ENCODE measurements around the gene PPP3CB.
A peak's percentile ranks its signal among the peaks of the same experiment; 100 is the strongest.

PPP3CB gene

GRCh38 chr10:73495884-73496674 is at the start of gene PPP3CB:
Gene PPP3CB, minus strand, starts transcription at chr10:73496024. Its CDS starts 135 bp downstream, at chr10:73495889.
- peak; percentile 85 to 86 for DNase-seq (ENCODE audit: low read depth in 2 of 2)

GRCh38 chr10:73545357-73545756 is 49.5 kb upstream of the PPP3CB start:
- DNase-seq (ENCODE audit: low read depth in 2 of 2): no peak

- no peak for DNase-seq (ENCODE audit: low read depth in 2 of 2)
Measured at GRCh38 chr10:73537709-73538108, 41.9 kb upstream of the PPP3CB start.

GRCh38 chr10:73537288-73537687 is 41.5 kb upstream of the PPP3CB start:
- no peak for DNase-seq (ENCODE audit: low read depth in 2 of 2)

GRCh38 chr10:73534857-73535256 is 39.0 kb upstream of the PPP3CB start:
- DNase-seq (ENCODE audit: low read depth in 2 of 2): no peak

GRCh38 chr10:73529089-73529832 is 33.4 kb upstream of the PPP3CB start:
- peak; percentile 4 to 26 for DNase-seq (ENCODE audit: low read depth in 2 of 2)

- no peak for DNase-seq (ENCODE audit: low read depth in 2 of 2)
Measured at GRCh38 chr10:73522263-73522662, 26.4 kb upstream of the PPP3CB start.

GRCh38 chr10:73519336-73519735 is 23.5 kb upstream of the PPP3CB start:
- DNase-seq (ENCODE audit: low read depth in 2 of 2): no peak

- no peak for DNase-seq (ENCODE audit: low read depth in 2 of 2)
Measured at GRCh38 chr10:73517166-73517888, 21.5 kb upstream of the PPP3CB start.

GRCh38 chr10:73512207-73512743 is 16.5 kb upstream of the PPP3CB start:
- no peak for DNase-seq (ENCODE audit: low read depth in 2 of 2)

GRCh38 chr10:73509695-73510094 is 13.9 kb upstream of the PPP3CB start:
- DNase-seq (ENCODE audit: low read depth in 2 of 2): no peak

- DNase-seq (ENCODE audit: low read depth in 2 of 2): no peak
Measured at GRCh38 chr10:73506491-73506890, 10.7 kb upstream of the PPP3CB start.

- DNase-seq (ENCODE audit: low read depth in 2 of 2): no peak
Measured at GRCh38 chr10:73506074-73506473, 10.2 kb upstream of the PPP3CB start.

GRCh38 chr10:73503037-73503436 is 7.2 kb upstream of the PPP3CB start:
- DNase-seq (ENCODE audit: low read depth in 2 of 2): no peak

- DNase-seq (ENCODE audit: low read depth in 2 of 2): no peak
Measured at GRCh38 chr10:73501651-73502050, 5.8 kb upstream of the PPP3CB start.

GRCh38 chr10:73497623-73498022 is 1.8 kb upstream of the PPP3CB start:
- DNase-seq (ENCODE audit: low read depth in 2 of 2): no peak

- DNase-seq (ENCODE audit: low read depth in 2 of 2): peak; percentile 65 to 77
Measured at GRCh38 chr10:73495226-73495883, 469 bp downstream of the PPP3CB start.

- no peak for DNase-seq (ENCODE audit: low read depth in 2 of 2)
Measured at GRCh38 chr10:73494877-73495225, 973 bp downstream of the PPP3CB start.

GRCh38 chr10:73494213-73494612 is 1.6 kb downstream of the PPP3CB start:
- DNase-seq (ENCODE audit: low read depth in 2 of 2): no peak

- DNase-seq (ENCODE audit: low read depth in 2 of 2): no peak
Measured at GRCh38 chr10:73493781-73494180, 2.0 kb downstream of the PPP3CB start.

- DNase-seq (ENCODE audit: low read depth in 2 of 2): no peak
Measured at GRCh38 chr10:73486601-73487000, 9.2 kb downstream of the PPP3CB start.

- DNase-seq (ENCODE audit: low read depth in 2 of 2): no peak
Measured at GRCh38 chr10:73485320-73485719, 10.5 kb downstream of the PPP3CB start.

All from activated CD4-positive, alpha-beta T cell treated with anti-CD3 and anti-CD28 coated beads for 24 hours (primary cell).